Stimulated activated CD4-positive, alpha-beta T cell treated with anti-CD3 and anti-CD28 coated beads, Interleukin-12 subunit alpha, Interleukin-12 subunit beta, amount 100 ng/mL, for 4 hours (primary cell): Measurements from ENCODE around the gene TMEM132D.

Experiments used
- DNase-seq: peaks from one replicate; pipeline ENCODE4 v3.0.0-alpha.2; 2020

The TMEM132D gene

DNA sequence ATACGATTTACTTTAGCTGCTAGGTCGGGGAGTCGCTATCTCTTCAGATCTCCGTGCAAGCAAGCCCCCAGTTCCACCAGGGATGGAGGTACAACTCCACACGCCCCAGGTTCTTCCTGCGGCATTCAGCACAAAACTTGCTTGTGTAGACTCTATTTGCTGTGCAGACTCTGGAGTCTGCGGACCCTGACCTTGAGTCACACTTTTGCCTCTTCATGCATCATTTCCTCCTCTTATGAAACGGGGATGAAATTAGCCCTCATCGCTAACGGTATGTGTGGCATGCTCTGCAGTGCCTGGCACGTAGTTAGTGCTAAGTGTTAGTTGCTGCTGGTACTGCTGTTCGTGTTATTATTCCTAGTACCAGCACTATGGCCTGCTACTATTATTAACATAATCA is 84.4 kb downstream of the TMEM132D start:
- DNase-seq = no peak

GRCh38 chr12:129815846-129816245 is 88.0 kb downstream of the TMEM132D start:
- DNase-seq = no peak

DNA sequence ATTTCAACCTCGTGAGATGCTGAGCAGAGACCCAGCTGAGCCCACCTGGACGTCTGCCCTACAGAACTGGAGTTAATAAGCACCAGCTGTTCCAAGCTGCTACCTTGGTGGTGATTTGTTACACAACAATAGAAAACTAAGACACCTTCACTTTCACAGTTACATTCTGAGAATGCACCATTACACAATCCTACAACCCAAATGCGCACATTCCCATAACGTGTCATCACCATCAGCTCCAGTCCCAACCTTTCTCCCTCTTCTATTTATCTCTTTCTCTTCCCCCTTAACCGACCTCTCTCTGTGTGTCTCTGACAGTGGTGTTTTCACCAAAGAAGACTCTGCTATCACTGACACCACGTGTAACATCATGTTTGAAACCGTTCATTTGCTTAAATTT is 91.9 kb downstream of the TMEM132D start:
- no peak for DNase-seq

GRCh38 chr12:129807136-129807535 is 96.7 kb downstream of the TMEM132D start:
- no peak for DNase-seq

DNA sequence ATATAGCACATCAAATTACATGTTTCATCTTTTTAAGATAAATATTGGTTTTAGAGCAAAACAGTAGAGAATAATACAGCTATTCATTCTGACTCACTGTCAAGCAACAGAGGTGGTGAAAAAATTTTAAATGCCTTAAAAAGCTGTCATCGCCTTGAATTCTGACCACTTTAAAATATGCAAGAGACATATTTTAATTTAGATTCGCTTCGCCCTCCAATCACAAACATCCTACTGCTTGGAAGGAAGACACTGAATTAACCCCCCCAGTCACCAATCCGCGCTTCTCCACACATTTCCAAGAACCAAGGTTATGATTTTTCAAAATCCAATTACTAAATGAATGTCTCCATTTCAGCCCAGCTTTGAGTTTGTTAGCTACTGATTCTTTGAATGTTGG is 112.4 kb downstream of the TMEM132D start:
- DNase-seq = no peak

DNA sequence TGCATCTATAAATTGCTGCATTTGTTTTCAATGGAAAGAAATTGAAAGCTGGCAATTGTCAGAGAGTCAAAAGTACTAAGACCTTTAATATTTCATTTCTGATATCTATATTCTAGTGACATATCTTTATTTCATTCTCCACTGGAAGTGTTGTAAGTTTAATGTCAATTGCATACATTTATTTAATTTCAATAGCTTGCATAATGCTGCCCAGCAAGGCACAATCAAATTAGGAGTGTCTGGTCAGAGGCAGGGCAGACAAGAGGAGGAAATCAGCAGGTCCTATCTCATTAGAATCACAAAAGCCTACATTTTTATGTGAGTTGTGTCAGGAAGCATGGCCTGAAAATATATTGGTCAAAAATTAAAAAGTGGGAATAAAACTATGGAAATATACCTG is 112.9 kb downstream of the TMEM132D start:
- DNase-seq = no peak

DNA sequence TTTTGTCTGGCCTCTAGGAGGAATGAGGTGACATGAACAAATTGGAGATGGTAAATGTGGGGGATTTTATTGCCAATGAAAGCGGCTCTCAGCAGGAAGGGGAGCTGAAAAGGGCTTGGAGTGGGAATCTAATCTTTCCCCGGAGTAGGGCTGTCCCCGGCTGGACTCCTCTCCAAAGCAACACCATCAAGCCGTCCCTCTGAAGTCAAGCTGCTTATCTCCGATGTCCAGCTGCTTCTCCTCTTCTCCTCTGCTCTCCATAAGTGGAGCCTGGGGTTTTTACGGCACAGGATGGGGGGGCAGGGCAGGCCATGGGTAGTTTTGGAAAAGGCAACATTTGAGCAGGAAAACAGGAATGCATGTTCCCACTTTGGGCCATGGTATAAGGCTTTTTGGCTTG is 113.5 kb downstream of the TMEM132D start:
- no peak for DNase-seq

DNA sequence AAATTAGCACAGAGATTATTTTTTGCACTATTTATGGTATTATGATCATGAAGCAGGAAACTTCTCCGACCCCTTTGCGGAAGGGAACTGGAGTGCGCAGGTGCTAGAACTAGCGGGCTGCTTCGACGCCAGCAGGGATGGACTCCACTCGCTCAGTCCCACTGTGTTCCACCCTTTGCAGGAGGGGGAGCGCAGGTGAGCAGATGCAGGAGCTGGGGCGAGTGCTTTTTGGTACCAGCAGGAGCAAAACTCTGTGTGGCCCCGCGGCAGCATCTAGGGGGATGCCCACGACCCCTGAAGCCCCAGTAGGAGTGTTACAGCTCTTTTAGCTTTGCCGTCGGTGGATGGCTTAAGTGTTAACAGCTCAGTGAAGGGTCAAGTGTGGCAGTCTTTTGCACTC is 113.9 kb downstream of the TMEM132D start:
- no peak for DNase-seq

GRCh38 chr12:129788506-129789084 is 115.2 kb downstream of the TMEM132D start:
- no peak for DNase-seq

GRCh38 chr12:129779989-129780388 is 123.8 kb downstream of the TMEM132D start:
- no peak for DNase-seq

DNA sequence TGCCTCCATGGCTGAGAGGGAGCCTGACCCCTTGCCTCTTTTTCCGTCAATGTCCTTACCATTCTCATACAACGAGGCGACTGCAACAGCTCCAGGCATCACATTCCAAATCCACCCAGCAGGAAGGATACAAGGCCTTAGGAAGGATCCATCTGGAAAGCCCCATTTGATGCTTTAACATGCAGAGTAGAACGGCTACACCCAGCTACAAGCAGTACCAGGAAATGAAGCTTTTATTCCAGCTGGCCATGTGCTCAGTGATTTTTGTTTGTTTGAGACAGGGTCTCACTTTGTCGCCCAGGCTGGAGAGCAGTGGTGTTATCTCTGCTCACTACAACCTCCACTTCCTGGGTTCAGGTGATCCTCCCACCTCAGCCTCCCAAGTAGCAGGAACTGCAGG is 124.8 kb downstream of the TMEM132D start:
- no peak for DNase-seq

- DNase-seq = no peak
These were observed 126.7 kb downstream of the TMEM132D start for GRCh38 chr12:129776977-129777667.

DNA sequence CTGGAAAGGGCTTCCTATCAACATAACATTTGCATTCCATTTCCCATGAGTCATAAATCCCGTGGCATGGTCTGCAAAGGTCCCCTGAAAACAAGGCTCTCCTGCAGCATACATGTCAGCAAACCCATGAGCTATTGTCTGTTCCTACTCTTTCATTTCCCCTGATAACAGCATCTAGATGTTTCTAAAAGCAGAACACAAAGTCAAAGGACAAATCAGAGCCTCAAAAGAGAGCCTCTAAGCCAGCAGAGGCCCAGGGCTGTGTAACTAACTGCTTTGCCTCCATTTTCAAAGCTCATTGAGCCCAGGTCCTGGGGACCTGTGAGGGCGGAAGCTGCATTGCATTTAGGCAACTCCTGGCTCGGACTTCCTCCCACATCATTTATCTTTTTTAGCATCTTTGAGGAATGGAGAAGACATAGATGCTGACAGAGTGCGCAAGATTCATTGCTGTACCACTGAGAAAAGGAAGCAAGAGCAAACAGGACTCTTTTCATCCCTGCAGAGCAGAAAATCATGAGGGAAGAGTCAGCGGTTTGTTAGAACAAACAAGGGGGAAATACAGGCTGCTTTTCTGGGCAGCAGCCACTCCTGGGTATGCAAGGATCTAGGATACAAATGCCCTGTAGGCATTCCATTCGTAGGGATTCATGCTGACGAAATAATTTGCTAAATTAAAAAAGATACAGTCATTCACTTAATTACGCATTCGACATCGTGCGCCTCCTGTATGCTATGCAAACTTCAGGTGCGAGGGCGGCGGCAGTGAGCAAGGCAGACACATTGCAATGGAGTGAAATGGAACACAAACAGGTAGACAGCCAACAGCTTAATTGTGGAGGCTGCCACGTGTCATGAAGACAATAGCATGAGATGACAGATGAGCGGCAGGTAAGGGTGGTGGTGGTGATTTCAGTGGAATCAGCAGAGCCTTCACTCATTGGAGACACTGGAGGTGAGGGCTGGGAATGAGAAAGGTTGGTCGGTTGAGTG is 131.0 kb downstream of the TMEM132D start:
- DNase-seq = no peak

DNA sequence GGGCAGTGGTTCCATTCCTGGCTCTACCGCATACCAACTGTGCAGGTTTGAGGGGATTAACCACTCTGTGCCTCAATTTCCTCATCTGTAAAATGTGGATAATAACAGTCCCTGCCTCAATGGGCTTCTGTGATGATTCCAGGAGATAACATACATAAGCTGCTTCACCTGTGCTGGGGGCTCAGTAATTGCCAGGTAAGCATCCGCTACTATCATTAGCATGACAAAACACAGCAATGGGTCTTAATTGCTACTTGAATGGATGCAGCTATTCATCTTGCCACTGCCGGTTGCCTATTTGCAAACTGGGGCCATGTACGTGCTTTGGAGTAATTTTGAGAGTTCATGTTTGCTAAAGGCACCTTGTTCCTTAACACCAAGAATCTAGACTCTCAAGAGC is 132.6 kb downstream of the TMEM132D start:
- DNase-seq = no peak

DNA sequence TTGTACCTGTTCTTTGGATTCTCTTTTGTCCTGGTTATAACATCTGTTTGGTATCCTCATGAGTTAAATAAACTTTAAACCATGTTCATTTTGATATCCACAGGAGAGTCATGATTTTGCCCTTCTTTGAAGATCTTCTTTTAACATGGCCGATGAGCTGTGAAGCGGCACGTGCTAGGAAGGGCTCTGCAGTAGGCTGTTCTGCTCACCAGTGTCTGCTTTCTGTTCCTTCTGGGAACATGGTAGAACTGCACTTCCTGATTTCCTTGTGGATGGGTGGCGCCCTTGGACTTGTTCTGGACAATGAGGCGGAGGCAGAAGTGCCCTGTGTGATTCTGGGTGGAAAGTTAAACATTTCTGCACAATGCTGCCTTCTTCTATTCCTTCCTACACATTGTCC is 138.1 kb downstream of the TMEM132D start:
- no peak for DNase-seq

DNA sequence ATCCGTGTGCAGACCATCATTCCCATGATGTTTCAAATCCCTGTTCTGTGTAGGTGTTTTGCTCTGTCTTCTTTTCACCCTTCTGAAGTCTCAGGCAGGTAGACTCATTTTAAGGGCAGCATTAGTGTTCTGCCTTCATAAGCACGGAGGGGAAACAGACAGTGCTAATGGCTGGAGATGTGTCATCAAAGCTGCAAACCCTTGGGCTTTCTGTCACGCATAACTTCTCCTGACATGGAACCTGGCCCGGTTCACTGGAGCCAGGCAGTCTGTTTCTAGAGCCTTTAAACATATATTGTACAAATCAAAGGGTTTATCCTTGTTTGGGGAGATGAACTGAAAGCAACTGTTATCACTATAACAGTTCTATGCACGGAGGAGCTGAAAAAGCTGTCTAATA is 141.4 kb downstream of the TMEM132D start:
- no peak for DNase-seq

- no peak for DNase-seq
These were observed 150.2 kb downstream of the TMEM132D start for GRCh38 chr12:129753586-129753985.

DNA sequence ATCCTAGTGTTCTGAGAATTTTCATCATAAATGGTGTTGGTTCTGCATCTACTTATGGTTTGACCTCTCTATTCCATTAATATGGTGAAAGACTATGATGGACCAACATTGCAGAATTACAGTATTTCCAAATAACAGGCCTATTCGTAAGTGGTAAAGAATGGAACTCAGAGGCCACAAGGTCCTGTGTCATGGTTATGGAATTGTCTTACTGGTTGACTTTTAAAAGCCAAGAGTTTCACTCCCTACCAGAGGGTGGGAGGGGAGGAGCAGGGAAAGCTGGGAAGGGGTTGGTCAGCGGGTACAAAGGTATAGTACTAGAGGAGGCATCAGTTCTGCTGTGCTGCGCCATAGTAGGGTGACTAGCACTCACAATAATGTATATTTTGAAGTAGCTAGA is 153.4 kb downstream of the TMEM132D start:
- DNase-seq = no peak

DNA sequence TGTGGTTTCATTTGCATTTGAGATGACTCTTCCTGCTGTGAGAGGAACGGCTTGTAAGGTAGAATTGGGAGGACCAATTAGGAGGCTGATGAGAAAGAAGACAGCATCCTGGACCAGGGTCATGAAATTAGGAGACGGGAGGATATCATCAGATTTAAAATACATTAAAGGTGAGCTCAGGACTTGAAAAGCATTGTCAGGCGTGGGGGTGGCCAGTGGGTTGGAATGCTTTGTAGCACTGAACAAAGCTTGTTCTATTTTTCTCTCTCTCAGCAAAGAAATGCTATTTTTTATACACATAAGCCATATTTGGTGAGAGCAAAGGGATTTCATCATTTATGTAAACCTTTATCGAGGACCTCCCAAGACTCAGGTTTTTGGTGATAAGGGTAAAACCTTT is 157.5 kb downstream of the TMEM132D start:
- DNase-seq = no peak

- no peak for DNase-seq
These were observed 174.7 kb downstream of the TMEM132D start for GRCh38 chr12:129729170-129729569.

DNA sequence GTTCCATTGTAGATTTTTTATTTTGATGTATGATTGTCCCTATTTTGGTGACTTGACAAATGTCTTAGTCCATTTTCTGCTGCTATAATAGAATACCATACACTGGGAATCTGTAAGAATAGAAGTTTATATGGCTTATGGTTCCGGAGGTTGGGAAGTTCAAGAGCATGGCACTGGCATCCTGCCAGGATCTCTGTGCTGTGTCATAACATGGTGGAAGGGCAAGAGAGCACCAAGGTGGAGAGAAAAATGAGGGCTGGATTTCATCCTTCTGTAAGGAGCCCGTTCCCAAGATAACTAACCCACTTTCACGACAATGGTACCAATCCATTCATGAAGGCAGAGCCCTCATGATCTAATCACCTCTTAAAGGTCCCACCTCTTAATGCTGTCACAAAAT is 176.7 kb downstream of the TMEM132D start:
- no peak for DNase-seq

DNA sequence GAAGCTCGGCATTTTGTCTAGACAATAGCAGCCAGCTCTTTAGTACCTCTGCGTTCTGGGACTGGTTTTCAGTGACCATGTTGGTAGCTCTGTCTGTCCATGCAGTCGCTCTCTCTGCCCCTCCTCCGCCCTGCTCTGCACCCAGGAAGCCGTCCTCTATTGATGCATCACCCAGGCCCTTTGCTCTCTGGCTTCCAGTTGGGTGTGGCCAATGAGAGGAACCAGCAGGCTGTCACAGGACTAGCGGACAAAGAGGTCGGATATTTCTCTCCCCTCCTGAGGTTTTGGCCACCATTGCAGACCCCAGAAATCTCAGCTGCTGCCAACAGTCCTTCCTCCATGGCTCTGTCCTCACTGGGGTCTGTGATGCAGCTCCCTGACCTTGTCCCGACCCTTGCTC is 180.6 kb downstream of the TMEM132D start:
- no peak for DNase-seq

GRCh38 chr12:129720618-129721017 is 183.2 kb downstream of the TMEM132D start:
- DNase-seq = no peak

GRCh38 chr12:129719416-129719815 is 184.4 kb downstream of the TMEM132D start:
- DNase-seq = no peak
